GM12892 (cell line): ENCODE results near the gene MYO18B.

Experiments
- POLR2A ChIP-seq: IDR thresholded peaks from 2 replicates; pipeline ENCODE4 v1.6.1; 2011; ENCODE audit warnings: low read depth, low read length, control low read depth
- POLR2AphosphoS5 ChIP-seq: IDR thresholded peaks from 2 replicates; pipeline ENCODE4 v1.6.1; 2011; ENCODE audit warnings: low read depth, low read length, control low read depth
- TAF1 ChIP-seq: IDR thresholded peaks from 2 replicates; pipeline ENCODE4 v1.6.1; 2011; ENCODE audit warnings: low read depth, mild to moderate bottlenecking, control low read depth, low read length, borderline replicate concordance

- TF ChIP-seq POLR2AphosphoS5 (no peak), POLR2A (no peak), TAF1 (no peak)
These were observed 227.3 kb downstream of the MYO18B start for GRCh38 chr22:25969286-25969685.
